H1 (cell line): ENCODE data around the gene MYH6. TPM values are rescaled to one million over a fixed set of nuclear protein-coding genes. Genes with fewer than 3 reads are reported as not detected.

Experiments
- CTCF ChIA-PET: fragments of 300-600 bp; sonication (Branson Sonifier 250); formaldehyde crosslinking; loops from one replicate; lab custom pipeline; 2021; ENCODE audit not compliant: partially characterized antibody; lab: Charles Lee
- POLR2A ChIA-PET: fragments of 300-600 bp; sonication (Branson Sonifier 250); formaldehyde crosslinking; loops from one replicate; lab custom pipeline; 2021; ENCODE audit warnings: inconsistent platforms; ENCODE audit not compliant: partially characterized antibody; lab: Charles Lee
- DNase-seq, 2 experiments: peaks; one replicate each; pipeline versions ENCODE4 v3.0.0 to v3.0.0-alpha.2; 2010 to 2022; ENCODE audit warnings: low spot score in 2 of 2, low read depth in 1 of 2, mixed read lengths in 1 of 2
- FAIRE-seq: peaks from 2 replicates; lab custom pipeline; 2011; peaks lifted over from hg19 to GRCh38; lab: Jason Lieb, UNC
- H2AFZ ChIP-seq: 2 replicates; pipeline ENCODE4 v1.8.1; 2012; ENCODE audit warnings: low read length, inconsistent platforms
- H2AK5ac ChIP-seq: 2 replicates; pipeline ENCODE4 v1.6.1; 2013; ENCODE audit warnings: low read depth, low read length
- H2BK120ac ChIP-seq: replicated peaks from 2 replicates; pipeline ENCODE3; 2013; ENCODE audit warnings: low read depth, low read length, inconsistent platforms
- H2BK12ac ChIP-seq: 2 replicates; pipeline ENCODE4 v1.6.1; 2013; ENCODE audit warnings: low read depth, low read length
- H2BK15ac ChIP-seq: 2 replicates; pipeline ENCODE4 v1.6.1; 2013; ENCODE audit warnings: low read length
- H2BK20ac ChIP-seq: 2 replicates; pipeline ENCODE4 v1.6.1; 2013; ENCODE audit warnings: low read length
- H2BK5ac ChIP-seq: 2 replicates; pipeline ENCODE4 v1.6.1; 2013; ENCODE audit warnings: low read depth, low read length
- H3K14ac ChIP-seq: 2 replicates; pipeline ENCODE4 v1.6.1; 2013; ENCODE audit warnings: inconsistent platforms; ENCODE audit not compliant: insufficient read length
- H3K18ac ChIP-seq: 2 replicates; pipeline ENCODE4 v1.6.1; 2013; ENCODE audit warnings: low read length; ENCODE audit errors: extremely low read depth
- H3K23ac ChIP-seq: 2 replicates; pipeline ENCODE4 v1.6.1; 2013; ENCODE audit warnings: inconsistent platforms; ENCODE audit not compliant: insufficient read length
- H3K23me2 ChIP-seq: 2 replicates; pipeline ENCODE4 v1.6.1; 2013; ENCODE audit warnings: low read depth, low read length
- H3K27ac ChIP-seq: 2 replicates; pipeline ENCODE4 v1.6.1; 2011; ENCODE audit warnings: low read depth, low read length, inconsistent platforms
- H3K27me3 ChIP-seq, 4 experiments: replicated peaks in 1 of 4; 1 replicate in 1 of 4; 2 replicates in 3 of 4; pipeline versions ENCODE4 v1.6.1 to v1.8.1; 2011 to 2013; ENCODE audit warnings: low read length in 3 of 4, mild to moderate bottlenecking in 3 of 4, inconsistent platforms in 2 of 4, mixed read lengths in 2 of 4, moderate library complexity in 1 of 4; ENCODE audit not compliant: control insufficient read depth in 3 of 4, insufficient read depth in 3 of 4; ENCODE audit errors: extremely low read depth in 1 of 4
- H3K36me3 ChIP-seq, 4 experiments: 2 replicates each; pipeline versions ENCODE4 v1.6.1 to v1.8.1; 2011 to 2013; ENCODE audit warnings: mild to moderate bottlenecking in 4 of 4, low read length in 3 of 4, moderate library complexity in 2 of 4, control low read depth in 1 of 4, inconsistent platforms in 1 of 4; ENCODE audit not compliant: insufficient read depth in 4 of 4, control insufficient read depth in 2 of 4
- H3K4ac ChIP-seq: replicated peaks from 2 replicates; pipeline ENCODE3; 2013; ENCODE audit warnings: low read length, low read depth, mixed read lengths, inconsistent platforms; ENCODE audit not compliant: insufficient read length
- H3K4me1 ChIP-seq, 4 experiments: replicated peaks in 1 of 4; 1 replicate in 1 of 4; 2 replicates in 3 of 4; pipeline versions ENCODE4 v1.6.1 to v1.8.1; 2011 to 2013; ENCODE audit warnings: low read length in 3 of 4, inconsistent platforms in 2 of 4, mixed read lengths in 1 of 4; ENCODE audit not compliant: insufficient read depth in 4 of 4, control insufficient read depth in 3 of 4
- H3K4me2 ChIP-seq, 2 experiments: 2 replicates each; pipeline versions ENCODE4 v1.6.1 to v1.8.1; 2011 to 2013; ENCODE audit warnings: low read depth in 2 of 2, low read length in 2 of 2, control low read depth in 1 of 2, inconsistent platforms in 1 of 2, mild to moderate bottlenecking in 1 of 2; ENCODE audit not compliant: insufficient read depth in 1 of 2
- H3K4me3 ChIP-seq, 4 experiments: fragments of 200-600, 300-600 bp in 1 of 4; sonication (generic), shearing (Covaris generic), sonication (Bioruptor Twin) in 1 of 4; 2 replicates each; pipeline versions ENCODE4 v1.5.1 to v1.8.1; 2011 to 2016; ENCODE audit warnings: low read length in 4 of 4, low read depth in 3 of 4, control low read depth in 2 of 4, inconsistent platforms in 2 of 4, mild to moderate bottlenecking in 2 of 4, mixed read lengths in 1 of 4, moderate library complexity in 1 of 4; ENCODE audit not compliant: insufficient read depth in 2 of 4; ENCODE audit errors: extremely low read depth in 1 of 4
- H3K56ac ChIP-seq: replicated peaks from 2 replicates; pipeline ENCODE3; 2013; ENCODE audit warnings: low read depth, mild to moderate bottlenecking, mixed read lengths, low read length, inconsistent platforms; ENCODE audit not compliant: insufficient read length
- H3K79me1 ChIP-seq: 2 replicates; pipeline ENCODE4 v1.6.1; 2013; ENCODE audit warnings: low read depth, low read length, control low read depth
- H3K79me2 ChIP-seq, 2 experiments: 2 replicates each; pipeline versions ENCODE4 v1.6.1 to v1.8.1; 2012 to 2013; ENCODE audit warnings: low read length in 2 of 2, mild to moderate bottlenecking in 2 of 2, inconsistent platforms in 1 of 2; ENCODE audit not compliant: insufficient read depth in 2 of 2, control insufficient read depth in 1 of 2
- H3K9ac ChIP-seq, 4 experiments: replicated peaks in 1 of 4; 1 replicate in 1 of 4; 2 replicates in 3 of 4; pipeline versions ENCODE4 v1.6.1 to v1.8.1; 2011 to 2013; ENCODE audit warnings: low read depth in 3 of 4, low read length in 3 of 4, control low read depth in 2 of 4, mild to moderate bottlenecking in 2 of 4, moderate library complexity in 2 of 4, inconsistent platforms in 1 of 4; ENCODE audit errors: extremely low read depth in 1 of 4
- H3K9me3 ChIP-seq, 2 experiments: 2 replicates each; pipeline versions ENCODE4 v1.6.1 to v1.8.1; 2012 to 2013; ENCODE audit warnings: mild to moderate bottlenecking in 2 of 2, moderate library complexity in 2 of 2, control low read depth in 1 of 2, inconsistent platforms in 1 of 2, low read depth in 1 of 2, low read length in 1 of 2, mixed read lengths in 1 of 2; ENCODE audit not compliant: insufficient read depth in 2 of 2
- H4K20me1 ChIP-seq, 2 experiments: replicated peaks in 1 of 2; 2 replicates each; pipeline versions ENCODE3 to v1.8.1; 2011 to 2013; ENCODE audit warnings: inconsistent platforms in 2 of 2, low read length in 2 of 2, mild to moderate bottlenecking in 1 of 2; ENCODE audit not compliant: insufficient read depth in 2 of 2, control insufficient read depth in 1 of 2
- H4K5ac ChIP-seq: 2 replicates; pipeline ENCODE4 v1.6.1; 2013; ENCODE audit warnings: low read length, low read depth, mixed read lengths, inconsistent platforms; ENCODE audit not compliant: insufficient read length
- H4K8ac ChIP-seq: 2 replicates; pipeline ENCODE4 v1.8.0; 2013; ENCODE audit warnings: mild to moderate bottlenecking, moderate library complexity, low read length, inconsistent platforms; ENCODE audit not compliant: insufficient read depth; ENCODE audit errors: extremely low read depth
- H4K91ac ChIP-seq: replicated peaks from 2 replicates; pipeline ENCODE3; 2013; ENCODE audit warnings: low read length, mixed read lengths, inconsistent platforms; ENCODE audit not compliant: insufficient read length
- BACH1 ChIP-seq: IDR thresholded peaks from 2 replicates; pipeline ENCODE4 v1.6.1; 2012; ENCODE audit warnings: low read length, improper control_type of control experiment
- CHD2 ChIP-seq: IDR thresholded peaks from 2 replicates; pipeline ENCODE4 v1.6.1; 2012; ENCODE audit warnings: low read length, improper control_type of control experiment
- CREB1 ChIP-seq: IDR thresholded peaks from 2 replicates; pipeline ENCODE4 v1.6.1; 2012; ENCODE audit warnings: inconsistent platforms
- EZH2 ChIP-seq: fragments of 200-600 bp; sonication (generic); IDR thresholded peaks from 2 replicates; pipeline ENCODE4 v1.7.1; 2012; ENCODE audit warnings: low read depth, mild to moderate bottlenecking, moderate library complexity, low read length, inconsistent platforms; ENCODE audit not compliant: severe bottlenecking
- GTF2F1 ChIP-seq: IDR thresholded peaks from 2 replicates; pipeline ENCODE4 v1.6.1; 2012; ENCODE audit warnings: low read depth, low read length, improper control_type of control experiment, borderline replicate concordance
- KDM5A ChIP-seq: fragments of 200-600 bp; IDR thresholded peaks from 2 replicates; pipeline ENCODE4 v1.7.1; 2012; ENCODE audit warnings: mild to moderate bottlenecking, low read length, inconsistent platforms, mixed read lengths
- MAFK ChIP-seq: IDR thresholded peaks from 2 replicates; pipeline ENCODE4 v1.6.1; 2012; ENCODE audit warnings: low read depth, mild to moderate bottlenecking, improper control_type of control experiment, low read length
- NANOG ChIP-seq: IDR thresholded peaks from 2 replicates; pipeline ENCODE4 v1.6.1; 2011; ENCODE audit warnings: low read length, low read depth, mild to moderate bottlenecking, inconsistent platforms; ENCODE audit not compliant: insufficient read depth, poor library complexity, severe bottlenecking
- POU5F1 ChIP-seq: IDR thresholded peaks from 2 replicates; pipeline ENCODE4 v1.6.1; 2011; ENCODE audit warnings: low read depth, mild to moderate bottlenecking, low read length, moderate library complexity
- RAD21 ChIP-seq, 2 experiments: IDR thresholded peaks in 1 of 2; conservative IDR thresholded peaks in 1 of 2; 2 replicates each; pipeline ENCODE4 v1.6.1; 2011; ENCODE audit warnings: low read depth in 2 of 2, low read length in 2 of 2, improper control_type of control experiment in 1 of 2, inconsistent platforms in 1 of 2, mild to moderate bottlenecking in 1 of 2, moderate library complexity in 1 of 2
- RBBP5 ChIP-seq: IDR thresholded peaks from 2 replicates; pipeline ENCODE4 v1.7.1; 2012; ENCODE audit warnings: low read depth, mild to moderate bottlenecking, inconsistent platforms, low read length, moderate library complexity, borderline replicate concordance
- RXRA ChIP-seq: IDR thresholded peaks from 2 replicates; pipeline ENCODE4 v1.6.1; 2011; ENCODE audit warnings: low read depth, mild to moderate bottlenecking, low read length, moderate library complexity; ENCODE audit not compliant: insufficient read depth
- SP1 ChIP-seq: IDR thresholded peaks from 2 replicates; pipeline ENCODE4 v1.6.1; 2011; ENCODE audit warnings: low read depth, low read length
- TAF7 ChIP-seq: optimal IDR thresholded peaks from 2 replicates; pipeline ENCODE3; 2011; ENCODE audit warnings: low read depth, mild to moderate bottlenecking, inconsistent platforms, low read length, moderate library complexity, borderline replicate concordance
- TBP ChIP-seq: IDR thresholded peaks from 2 replicates; pipeline ENCODE4 v1.6.1; 2011; ENCODE audit warnings: low read depth, low read length, improper control_type of control experiment
- WGBS, 2 experiments: shearing (Covaris generic) in 1 of 2; methylation state at CpG; one replicate each; pipeline versions ENCODE4 v1.1.6 to v1.1.7; 2013 to 2015; ENCODE audit warnings: low lambda C conversion rate in 2 of 2, mixed read lengths in 2 of 2, inconsistent platforms in 1 of 2, low coverage in 1 of 2, missing lambda C conversion rate in 1 of 2; ENCODE audit not compliant: insufficient replicate concordance in 2 of 2, insufficient coverage in 1 of 2, insufficient read length in 1 of 2; ENCODE audit errors: extremely low coverage in 1 of 2, missing lambda C conversion rate in 1 of 2; 5-methylcytosine and 5-hydroxymethylcytosine counted together
- polyA plus RNA-seq, 7 experiments: library from polyadenylated mRNA; depleted of rRNA in 3 of 7; stranded (reverse) in 5 of 7; unstranded in 2 of 7; fragments of >200 nt in 5 of 7; fragments of 200-250 nt in 2 of 7; gene quantifications; 1 replicate in 5 of 7; 2 replicates in 1 of 7; 4 replicates in 1 of 7; pipeline versions ENCODE4 v1.2.1 to v1.2.3, GENCODE V29; 2011 to 2013; ENCODE audit warnings: missing spikeins in 2 of 7, mixed read lengths in 2 of 7
- total RNA-seq: library from RNA; stranded (reverse); fragmentation: NEBNext Ultra II Directional; extraction: Animal tissue kit (Norgen Biotek cat#: 25700); gene quantifications from 2 replicates; pipeline ENCODE4 v1.2.1, GENCODE V29; 2021

MYH6 gene
- total and polyA plus RNA-seq, 2 of the 8 experiments (the other 6 are each of a cell fraction or from before 2014, with no cell fraction given) = 0.03 TPM; not detected in 1

DNA sequence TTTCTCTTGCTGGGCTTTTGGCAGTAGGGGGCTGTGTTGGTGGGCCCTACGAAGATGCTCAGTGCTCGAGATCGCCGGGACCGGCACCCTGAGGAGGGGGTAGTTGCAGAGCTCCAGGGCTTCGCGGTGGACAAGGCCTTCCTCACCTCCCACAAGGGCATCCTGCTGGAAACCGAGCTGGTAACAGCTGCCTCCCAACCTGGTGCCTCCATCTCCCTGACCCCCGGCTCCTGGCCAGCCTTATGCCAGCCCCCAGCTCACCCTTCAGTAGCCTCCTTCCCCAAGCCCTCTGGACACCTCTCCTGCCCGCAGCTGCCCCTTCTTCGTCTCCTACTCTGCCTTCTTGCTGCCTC lies 30.9 kb downstream of the MYH6 start:
- POLR2A ChIA-PET = interaction anchor here (0.6 to 3.3 kb wide), 5 partner anchors 11 to 55 kb away, joined by 3 to 19 read pairs (median 10); partner anchors contain the start of gene PABPN1
- no peak for TF ChIP-seq RXRA
- TF ChIP-seq POU5F1 = no peak
- no peak for TF ChIP-seq BACH1
- TF ChIP-seq RBBP5 = no peak
- TF ChIP-seq CREB1 = no peak
- TF ChIP-seq KDM5A = no peak
- no peak for TF ChIP-seq EZH2
- TF ChIP-seq RAD21 (IDR thresholded peaks at IDR 0.05 in 1 of 2, conservative IDR thresholded peaks at IDR 0.05 in 1 of 2; ENCODE audit: low read depth in 2 of 2, low read length in 2 of 2) = no peak
- no peak for TF ChIP-seq CHD2
- no peak for TF ChIP-seq GTF2F1
- no peak for TF ChIP-seq TBP
- TF ChIP-seq NANOG = no peak
- TF ChIP-seq MAFK = no peak
- no peak for TF ChIP-seq TAF7
- no peak for TF ChIP-seq SP1

More for the DNA sequence above, 30.9 kb downstream of the MYH6 start:
- Histone ChIP-seq H3K4me3 (no peak overlapping the region), H2BK20ac (no peak overlapping the region), H2BK12ac (no peak overlapping the region), H3K27ac (no peak overlapping the region), H4K20me1 (no peaks in the 10 kb centered on the region), H3K18ac (no peak overlapping the region), H3K4ac (no peak overlapping the region), H3K79me2 (no peaks in the 10 kb centered on the region), H4K5ac (no peak overlapping the region), H3K79me1 (no peaks in the 10 kb centered on the region), H4K8ac (no peak overlapping the region; the same call in 1 of the 2 replicates), H4K91ac (no peak overlapping the region), H3K9ac (no peak overlapping the region), H3K4me2 (peak overlapping the region in 1 of 2 experiments; percentile 5; a peak in 1 of 4 replicates), H3K23ac (no peak overlapping the region), H3K9me3 (no peaks in the 10 kb centered on the region), H3K14ac (no peak overlapping the region), H2AK5ac (no peak overlapping the region), H2BK5ac (no peak overlapping the region), H2AFZ (no peak overlapping the region), H2BK15ac (no peak overlapping the region), H3K23me2 (no peaks in the 10 kb centered on the region), H2BK120ac (no peak overlapping the region), H3K27me3 (peaks cover 0 to 23% (median 11%) of the 10 kb centered on the region in 4 experiments; a peak in 6 of 7 replicates), H3K56ac (no peak overlapping the region), H3K36me3 (no peaks in the 10 kb centered on the region), H3K4me1 (peaks cover 0 to 12% (median 4%) of the 10 kb centered on the region in 4 experiments; a peak in 3 of 7 replicates)
- CTCF ChIA-PET = interaction anchor here (1.1 to 15.0 kb wide), 17 partner anchors 11 to 276 kb away, joined by 3 to 333 read pairs (median 5); partner anchors contain the start of genes EFS and SLC22A17
- WGBS, 2 experiments = 72% methylated on average over 11 of the region's 11 CpGs; no CpG with 5 or more reads in 1 of the 2 experiments
- DNase-seq = no peak
- no peak for FAIRE-seq
